ENCODE data around the gene BABAM1.
A peak's percentile ranks its signal among the peaks of the same experiment; 100 is the strongest.

Gene BABAM1

DNA sequence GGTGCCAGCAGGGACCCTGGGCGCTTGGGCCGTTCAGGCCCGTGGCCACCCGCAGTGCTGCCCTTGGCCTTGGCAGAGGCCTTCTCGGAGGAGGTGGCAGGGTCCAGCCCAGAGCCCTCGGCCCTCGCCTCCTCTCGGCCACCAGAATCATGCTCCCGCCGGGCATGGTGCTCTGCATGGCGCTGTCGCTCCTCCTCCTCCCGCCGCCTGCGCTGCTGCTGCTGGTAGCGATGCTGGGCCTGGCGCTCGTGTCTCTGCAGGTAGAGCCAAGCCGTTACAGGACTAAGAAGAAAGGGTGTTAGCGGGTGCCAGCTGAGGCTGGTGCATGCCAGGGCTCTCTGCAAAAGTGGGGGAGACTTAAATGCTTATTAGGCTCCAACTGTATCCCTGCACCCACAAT lies 57.9 kb downstream of the BABAM1 start:
- DNase-seq, result no peak

DNA sequence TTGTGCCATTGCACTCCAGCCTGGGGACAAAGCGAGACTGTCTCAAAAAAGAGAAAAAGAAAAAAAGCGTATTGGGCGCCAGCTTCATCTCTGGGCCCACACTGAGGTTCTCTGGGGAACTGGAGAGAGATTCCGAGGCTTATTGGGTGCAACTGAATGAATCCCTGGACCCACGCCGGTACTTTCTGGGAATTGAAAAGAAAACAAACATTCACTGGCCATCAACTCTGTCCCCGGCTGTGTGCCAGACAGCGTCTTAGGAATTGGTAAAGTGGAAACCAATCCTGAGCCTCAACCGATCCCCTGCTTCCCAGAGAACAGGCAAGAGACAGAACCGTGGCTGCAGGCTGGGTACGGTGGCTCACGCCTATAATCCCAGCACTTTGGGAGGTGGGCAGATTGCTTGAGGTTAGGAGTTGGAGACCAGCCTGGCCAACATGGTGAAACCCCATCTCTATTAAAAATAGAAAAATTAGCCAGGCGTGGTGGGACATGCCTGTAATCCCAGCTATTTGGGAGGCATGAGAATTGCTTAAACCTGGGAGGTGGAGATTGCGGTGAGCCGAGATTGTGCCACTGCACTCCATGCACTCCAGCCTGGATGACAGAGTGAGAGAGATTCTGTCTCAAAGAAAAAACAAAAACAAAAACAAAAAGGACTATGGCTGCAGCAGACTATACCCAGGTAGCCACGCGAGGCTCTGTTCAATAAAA lies 58.8 kb downstream of the BABAM1 start:
- DNase-seq, result no peak

DNA sequence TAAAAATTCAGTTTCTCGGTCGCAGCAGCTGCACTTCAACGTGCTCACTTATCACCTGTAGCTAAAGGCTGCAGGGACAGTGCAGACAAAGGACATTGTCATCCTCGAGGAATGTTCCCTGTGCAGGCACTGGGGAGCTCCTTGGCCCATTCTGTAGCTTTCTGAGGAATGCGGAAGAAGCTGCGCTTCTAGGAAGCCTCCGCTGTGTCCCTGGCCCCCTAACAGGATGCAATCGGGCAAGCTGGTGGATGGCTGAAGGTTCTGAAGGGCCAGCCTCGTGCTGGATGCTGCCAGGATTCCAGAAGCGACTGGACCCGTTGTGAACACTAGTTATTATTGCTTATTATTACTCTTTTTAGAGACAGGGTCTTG lies 59.3 kb downstream of the BABAM1 start:
- no peak for DNase-seq

DNA sequence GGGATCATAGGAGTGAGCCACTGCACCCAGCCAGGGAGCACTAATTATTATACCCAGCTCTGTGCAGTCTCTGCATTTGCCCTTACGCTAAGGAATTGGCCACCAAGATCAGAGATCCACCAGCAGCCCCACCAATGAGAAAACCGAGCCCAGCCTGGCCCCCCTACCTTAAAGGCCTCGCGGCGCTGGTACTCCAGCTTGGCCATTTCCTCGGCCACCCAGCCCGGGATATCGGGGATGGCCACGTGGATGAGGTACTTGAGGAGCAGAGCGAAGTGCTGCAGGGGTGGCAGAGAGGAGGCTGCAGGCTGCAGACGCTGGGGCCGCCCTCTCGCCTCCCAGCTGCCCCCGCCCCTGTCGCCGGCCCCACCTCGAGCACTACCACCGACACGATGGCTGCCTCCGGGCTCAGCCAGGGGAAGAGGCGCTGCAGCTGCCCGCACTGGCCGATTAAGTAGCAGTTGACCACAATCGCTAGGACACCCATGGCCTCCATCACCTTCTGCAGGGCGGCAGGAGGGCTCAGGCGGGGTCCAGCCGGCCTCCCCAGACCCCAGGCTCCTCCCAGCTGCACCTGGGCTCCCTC lies 59.9 kb downstream of the BABAM1 start:
- DNase-seq, result no peak

DNA sequence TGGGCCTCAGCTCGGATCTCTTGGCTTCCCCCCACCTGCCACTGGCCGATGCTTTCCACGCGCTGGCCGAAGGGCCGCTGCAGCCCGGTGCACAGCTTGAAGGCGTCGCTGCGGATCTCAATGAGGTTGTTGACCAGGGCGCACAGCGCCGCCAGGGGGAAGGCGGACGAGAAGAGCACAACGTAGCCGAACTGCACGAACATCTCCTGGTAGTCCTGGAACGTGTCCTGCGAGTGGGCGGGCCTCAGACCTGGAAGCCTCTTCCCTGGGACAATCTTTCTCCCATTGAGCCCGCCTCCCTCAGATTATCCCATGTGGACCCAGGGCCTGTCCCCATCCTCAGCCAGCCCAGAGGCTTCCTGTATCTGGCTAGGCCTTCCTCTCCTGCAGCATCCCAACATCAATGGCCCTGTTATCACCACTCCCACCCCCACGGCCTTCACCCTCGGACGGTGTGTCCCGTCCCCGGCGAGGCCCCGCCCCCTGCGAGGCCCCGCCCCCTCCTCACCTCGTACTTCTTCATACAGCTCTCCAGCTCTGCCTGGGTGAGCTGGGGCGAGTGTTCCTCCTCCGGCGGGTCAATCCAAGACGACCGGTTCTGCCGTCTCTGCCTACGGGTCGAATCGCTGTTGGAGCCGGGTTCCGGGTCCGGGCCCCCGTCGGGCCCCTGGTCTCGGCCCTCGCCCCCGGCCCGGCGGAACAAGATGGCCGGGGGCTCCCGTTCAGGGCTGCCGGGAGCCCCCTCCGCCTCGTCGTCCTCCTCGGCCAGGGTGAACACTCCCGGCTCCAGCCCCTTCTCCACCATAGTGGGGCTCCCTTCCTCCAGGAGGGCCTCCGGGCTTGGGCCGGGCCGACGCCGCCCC lies 60.6 kb downstream of the BABAM1 start:
- peak; percentile 37 for DNase-seq
